Central memory CD4-positive, alpha-beta T cell (primary cell): ENCODE results near the gene EIF4ENIF1.
A peak's percentile ranks its signal among the peaks of the same experiment; 100 is the strongest.
"Not testable (repeated sequence)": the region's sequence is repeated elsewhere in the genome, so short reads cannot be mapped to it uniquely, and the experiment has no call there.

ENCODE experiments used
- DNase-seq: peaks from one replicate; pipeline ENCODE4 v3.0.0; 2022

The EIF4ENIF1 gene

DNA sequence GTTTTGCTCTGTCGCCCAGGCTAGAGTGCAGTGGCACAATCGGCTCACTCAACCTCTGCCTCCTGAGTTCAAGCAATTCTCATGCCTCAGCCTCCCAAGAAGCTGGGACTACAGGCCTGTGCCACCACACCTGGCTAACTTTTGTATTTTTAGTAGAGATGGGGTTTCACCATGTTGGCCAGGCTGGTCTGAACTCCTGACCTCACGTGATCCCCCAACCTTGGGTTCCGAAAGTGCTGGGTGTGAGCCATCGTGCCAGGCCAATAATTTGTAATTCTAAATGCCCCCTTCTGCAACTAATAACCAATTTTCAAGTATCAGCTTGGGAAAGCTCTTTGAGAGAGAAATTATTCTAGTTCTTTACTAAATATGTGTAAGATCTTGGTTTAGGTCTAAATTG, 3.7 kb upstream of the EIF4ENIF1 start:
- not testable (repeated sequence) for DNase-seq

DNA sequence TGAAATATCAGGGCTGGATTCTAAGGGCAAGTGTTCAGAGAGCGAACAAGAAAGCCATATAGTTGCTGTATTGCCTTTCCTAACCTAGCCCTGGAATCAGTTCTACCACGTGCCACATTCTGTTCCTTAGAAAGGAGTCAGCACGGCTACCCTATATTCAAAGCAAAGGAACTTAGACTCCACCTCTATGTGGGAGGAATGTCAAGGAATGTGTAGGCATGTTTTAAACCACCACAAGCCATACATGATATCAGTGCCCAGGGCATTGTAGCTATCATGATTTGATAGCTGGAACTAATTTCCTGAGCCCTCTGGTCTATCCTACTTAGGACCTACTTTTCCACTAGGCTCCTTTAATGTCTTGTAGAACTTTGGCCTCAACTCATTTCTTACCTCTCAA, 2.5 kb upstream of the EIF4ENIF1 start:
- DNase-seq, result no peak

DNA sequence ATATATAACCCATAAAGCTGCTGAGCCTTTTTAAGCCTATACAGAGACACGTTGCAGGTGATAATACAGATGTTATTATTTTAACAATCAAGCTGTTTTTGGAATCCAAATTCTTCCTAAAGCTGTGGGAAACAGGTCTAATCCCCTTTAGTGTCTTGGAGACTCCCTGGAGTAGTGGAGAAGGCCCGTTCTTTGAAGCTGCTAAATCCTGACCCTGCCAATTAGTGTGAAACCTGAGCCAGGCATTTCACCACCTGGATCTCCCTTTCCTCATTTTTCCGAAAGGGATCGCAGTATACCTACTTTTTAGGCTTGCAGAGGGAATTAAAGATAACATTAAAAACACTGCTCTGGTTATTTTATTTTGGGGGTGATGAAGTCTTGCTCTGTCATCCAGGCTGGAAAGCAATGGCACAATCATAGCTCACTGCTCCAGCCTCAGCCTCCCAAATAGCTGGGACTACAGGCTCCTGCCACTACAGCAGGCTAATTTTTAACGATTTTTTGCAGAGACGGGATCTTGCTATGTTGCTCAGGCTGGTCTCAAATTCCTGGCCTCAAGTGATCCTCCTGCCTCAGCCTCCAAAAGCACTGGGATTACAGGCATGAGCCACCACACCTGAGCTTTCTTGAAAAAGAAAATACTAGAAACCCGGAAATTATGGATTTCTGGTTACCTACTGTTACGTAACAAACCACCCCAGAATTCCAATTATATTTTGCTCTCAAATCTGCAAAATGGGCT, 1.7 kb upstream of the EIF4ENIF1 start:
- no peak for DNase-seq

DNA sequence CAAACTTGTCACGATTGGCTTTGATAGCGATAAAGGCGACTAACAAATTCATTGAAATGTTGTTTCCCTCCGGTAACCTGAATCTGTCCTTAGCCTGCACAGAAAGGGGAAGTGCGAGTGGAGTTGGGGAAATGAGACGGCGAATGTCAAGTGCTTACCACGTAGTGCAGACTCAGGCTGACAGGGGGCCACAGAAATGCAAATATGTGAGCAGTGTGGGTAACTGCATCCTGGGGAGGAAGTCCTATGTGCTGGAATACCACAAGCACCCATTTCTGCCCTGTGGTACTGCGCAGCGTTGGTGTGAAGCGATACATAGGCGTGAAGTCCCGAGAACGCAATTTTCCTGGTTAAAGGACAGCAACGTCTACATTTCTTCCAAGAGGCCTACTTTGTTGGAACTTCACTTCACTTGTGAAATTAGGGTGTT, 869 bp upstream of the EIF4ENIF1 start:
- DNase-seq, result peak; percentile 67

DNA sequence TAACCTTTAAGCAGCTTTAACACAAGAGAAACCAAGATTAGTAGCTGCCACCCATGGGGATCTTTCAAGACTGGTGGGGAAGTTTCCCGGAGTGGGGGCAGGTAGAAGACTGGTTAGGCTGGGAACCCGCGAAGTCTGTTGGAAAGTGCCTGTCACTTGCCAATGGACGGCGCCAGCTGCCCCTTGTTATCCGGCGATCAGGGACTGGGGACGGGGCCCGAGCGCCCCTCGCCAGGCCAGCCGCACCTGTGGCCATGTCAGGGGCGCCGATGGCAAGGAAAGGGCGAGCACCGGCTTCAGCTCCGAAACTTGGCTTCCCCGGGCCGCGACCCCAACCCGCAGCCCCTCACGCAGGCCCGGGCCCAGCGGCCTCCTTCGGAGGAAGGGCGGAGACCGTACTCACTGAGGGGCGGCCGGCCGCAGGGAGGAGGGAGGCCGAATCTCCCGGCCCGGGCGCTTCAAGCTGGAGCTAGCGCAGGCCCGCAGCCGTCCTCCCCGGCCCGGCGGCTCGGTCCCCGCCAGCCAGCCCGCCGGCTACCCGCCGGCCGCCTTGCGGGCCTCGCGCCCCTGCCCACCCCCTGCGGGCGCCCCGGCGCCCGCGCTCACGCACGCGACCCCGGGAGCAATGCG, 539 bp downstream of the EIF4ENIF1 start:
- DNase-seq, result peak; percentile 7

DNA sequence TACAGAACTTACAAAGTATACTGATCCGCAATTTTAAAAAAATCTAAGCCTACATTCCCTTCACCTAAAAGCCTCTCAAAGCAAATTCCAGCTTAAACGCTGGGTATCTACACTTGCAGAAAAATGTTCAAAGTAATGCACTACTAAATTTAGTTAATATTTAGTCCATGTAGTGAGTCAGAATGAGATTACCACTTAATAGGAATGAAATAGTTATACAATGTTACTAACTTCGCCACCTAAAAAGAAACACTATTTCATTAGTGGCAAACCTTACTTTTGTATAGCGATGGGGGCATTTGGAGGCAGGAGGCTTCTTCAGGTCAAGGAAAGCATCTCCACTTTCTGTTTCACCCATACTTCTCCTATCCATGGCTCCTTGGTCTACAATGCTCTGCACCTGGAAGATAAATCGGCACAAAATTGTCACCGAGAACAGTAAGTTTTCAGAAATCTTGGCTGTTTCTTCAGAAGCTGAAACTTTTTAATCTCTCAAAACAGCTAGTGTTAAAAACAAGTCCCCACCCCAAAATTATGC, 1.2 kb downstream of the EIF4ENIF1 start:
- no peak for DNase-seq

DNA sequence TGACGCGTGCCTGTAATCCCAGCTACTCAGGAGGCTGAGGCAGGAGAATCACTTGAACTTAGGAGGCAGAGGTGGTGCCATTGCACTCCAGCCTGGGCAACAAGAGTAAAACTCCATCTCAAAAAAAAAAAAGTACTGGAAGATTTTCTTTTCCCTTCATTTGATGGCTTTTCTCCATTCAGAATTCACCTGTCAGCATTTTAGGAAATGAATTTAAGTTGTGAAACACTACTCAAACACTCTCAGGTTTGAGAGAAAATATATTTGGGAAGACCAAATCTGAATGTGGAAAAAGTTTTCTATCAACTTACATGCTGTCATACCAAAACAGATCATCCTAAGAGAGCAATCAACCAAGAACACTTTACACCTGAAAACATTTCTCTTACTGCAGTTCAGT, 2.7 kb downstream of the EIF4ENIF1 start:
- no peak for DNase-seq

DNA sequence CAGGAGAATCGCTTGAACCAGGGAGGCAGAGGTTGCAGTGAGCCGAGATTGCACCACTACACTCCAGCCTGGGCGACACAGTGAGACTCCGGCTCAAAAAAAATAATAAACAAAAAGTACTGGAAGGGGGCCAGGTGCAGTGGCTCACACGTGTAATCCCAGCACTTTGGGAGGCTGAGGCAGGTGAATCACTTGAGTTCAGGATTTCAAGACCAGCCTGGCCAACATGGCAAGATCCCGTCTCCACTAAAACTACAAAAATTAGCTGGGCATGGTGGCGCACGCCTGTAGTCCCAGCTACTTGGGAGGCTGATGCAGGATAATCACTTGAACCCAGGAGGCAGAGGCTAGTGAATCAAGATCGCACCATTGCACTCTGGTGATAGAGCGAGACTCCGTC, 3.3 kb downstream of the EIF4ENIF1 start:
- not testable (repeated sequence) for DNase-seq

DNA sequence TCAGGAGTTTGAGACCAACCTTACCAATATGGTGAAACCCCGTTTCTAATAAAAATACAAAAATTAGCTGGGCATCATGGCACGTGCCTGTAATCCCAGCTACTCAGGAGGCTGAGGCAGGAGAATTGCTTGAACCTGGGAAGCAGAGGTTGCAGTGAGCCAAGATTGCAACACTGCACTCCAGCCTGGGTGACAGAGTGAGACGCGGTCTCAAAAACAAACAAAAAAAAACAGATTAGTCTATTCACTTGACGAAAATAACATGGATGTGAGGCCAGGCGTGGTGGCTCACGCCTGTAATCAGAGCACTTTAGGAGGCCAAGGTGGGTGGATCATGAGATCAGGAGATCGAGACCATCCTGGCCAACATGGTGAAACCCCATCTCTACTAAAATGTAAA, 7.2 kb downstream of the EIF4ENIF1 start:
- DNase-seq, result not testable (repeated sequence)

DNA sequence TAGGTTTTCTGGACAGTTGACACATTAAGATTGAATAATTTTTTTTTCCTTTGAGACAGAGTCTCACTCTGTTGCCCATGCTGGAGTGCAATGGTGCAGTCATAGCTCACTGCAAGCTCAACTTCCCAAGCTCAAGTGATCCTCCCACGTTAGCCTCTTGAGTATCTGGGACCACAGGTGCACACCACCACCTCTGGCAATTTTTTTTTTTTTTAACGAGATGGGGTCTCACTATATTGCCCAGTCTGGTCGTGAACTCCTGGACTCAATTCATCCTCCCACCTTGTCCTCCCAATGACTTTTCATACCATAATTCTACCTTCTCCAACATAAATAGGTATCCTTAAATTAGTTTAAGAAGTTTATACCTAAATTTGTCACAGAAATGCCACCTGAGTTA, 8.5 kb downstream of the EIF4ENIF1 start:
- DNase-seq, result no peak

DNA sequence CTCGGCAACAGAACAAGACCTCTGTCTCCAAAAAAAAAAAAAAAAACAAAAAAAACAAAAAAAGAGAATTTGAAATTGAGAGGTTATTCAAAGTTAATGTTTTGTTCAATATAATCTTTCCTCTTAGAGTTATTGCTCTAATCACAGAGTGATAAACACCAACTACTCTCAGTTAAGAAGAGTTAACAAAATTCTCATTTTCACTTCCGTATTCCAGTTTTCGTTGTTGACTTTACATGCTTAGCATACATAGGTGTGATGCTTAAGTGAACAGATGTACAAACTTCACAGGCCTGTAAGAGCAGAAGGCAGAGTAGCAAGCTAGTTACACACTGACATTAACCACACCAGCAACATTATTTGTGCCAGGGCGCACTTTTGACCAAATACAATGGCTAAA, 12.3 kb downstream of the EIF4ENIF1 start:
- no peak for DNase-seq

DNA sequence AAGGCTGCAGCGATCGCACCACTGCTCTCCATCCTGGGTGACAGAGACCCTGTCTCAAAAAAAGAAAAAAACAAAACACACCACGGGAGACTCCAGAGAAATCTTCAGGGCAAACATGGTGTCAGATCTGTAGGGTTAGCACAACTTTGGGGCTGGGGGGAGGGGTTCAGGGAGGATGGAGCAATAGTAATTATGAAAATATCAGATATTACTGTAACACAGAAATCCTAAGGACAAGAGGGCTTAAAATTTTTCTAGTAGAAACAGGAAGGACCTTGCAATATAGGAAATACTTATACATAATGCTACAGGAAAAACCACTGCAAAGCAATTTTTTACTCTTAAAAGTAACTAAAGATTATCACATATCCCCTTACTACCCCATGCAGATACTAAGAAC, 13.8 kb downstream of the EIF4ENIF1 start:
- DNase-seq, result no peak

DNA sequence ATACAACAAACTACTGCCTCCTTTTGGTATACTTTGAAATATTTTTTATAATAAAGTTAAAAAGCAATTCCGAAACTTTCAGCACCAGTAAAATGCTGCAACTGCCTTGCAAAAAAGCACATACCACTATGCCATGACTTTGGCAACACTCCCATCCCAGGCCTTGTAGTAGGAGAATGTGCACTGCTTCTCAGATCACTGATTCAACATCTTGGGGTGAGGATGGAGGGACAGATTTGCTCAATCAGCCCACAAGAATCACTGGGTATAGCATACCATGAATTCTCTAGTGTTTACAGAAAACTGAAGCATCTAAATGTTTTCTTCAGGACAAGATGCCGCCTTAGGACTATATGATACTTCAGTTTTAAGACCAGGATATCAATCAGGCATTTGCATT, 14.9 kb downstream of the EIF4ENIF1 start:
- no peak for DNase-seq

DNA sequence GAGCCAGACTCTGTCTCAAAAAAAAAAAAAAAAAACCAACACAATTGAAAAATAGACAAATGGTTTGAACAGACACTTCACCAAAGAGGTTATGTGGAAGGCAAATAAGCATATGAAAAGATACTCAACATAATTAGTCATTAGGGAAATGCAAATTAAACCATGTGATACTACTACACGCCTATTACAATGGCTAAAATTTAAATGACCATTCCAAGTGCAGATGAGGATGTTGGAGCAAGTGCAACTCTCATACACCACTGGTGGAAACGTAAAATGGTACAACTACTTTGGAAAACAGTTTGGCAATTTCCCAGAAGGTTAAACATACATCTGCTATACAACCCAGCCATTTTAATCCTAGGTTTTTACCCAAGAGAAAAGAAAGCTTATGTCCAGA, 24.3 kb downstream of the EIF4ENIF1 start:
- DNase-seq, result no peak

DNA sequence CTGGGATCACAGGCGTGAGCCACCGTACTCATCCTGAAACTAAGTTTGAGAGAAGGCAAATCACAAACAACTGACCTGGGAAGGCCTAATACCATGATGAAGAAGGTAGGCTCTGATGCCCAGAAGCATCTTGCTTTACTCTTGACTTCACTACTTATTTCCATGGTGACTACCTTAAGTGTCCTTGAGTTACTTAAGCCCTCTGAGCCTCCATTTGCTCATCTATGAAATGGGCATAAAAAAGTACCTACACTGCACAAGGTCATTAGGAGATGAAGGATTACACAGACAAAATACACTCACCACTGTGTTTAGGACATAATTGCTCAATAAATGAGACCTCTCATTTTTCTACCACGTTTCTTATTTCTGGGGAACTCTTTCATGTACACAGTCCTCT, 27.9 kb downstream of the EIF4ENIF1 start:
- DNase-seq, result no peak

DNA sequence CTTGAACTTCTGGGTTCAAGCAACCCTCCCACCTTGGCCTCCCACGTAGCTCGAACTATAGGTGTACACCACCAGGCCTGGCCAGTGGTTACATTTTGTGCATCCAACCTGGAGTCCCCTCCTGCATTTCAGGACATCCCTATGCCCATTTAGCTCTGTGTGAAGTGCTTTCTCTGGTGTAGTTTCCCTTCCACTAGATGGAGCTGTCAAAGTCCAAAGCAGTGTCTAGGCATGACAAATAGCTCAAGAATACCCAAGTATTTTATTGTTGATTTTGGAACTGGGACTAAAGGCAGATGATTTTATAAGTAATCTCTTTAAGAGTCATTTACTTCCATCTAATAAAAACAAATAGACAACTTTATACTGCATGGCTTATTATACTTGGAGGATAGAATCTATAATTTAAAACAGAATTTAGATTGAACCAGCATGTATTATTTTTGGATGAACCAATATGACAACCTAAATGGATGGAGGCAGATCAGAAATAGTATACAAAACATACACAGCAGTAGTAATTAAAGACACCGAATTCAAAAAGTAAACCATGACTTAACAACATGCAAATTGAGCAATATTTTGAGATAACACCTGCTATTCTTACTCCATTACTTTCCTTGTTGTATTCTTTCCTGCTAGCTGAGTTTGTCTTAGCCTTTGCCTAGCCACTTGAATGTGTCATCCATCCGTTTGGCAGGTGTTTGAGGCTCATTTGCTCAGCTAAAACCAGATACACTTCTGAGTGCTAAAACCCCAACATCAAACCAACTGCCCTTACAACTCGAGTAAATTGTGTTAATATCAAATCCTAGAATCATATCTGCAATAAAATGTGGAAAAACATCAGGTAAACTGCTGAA, 37.7 kb downstream of the EIF4ENIF1 start:
- peak; percentile 25 for DNase-seq

DNA sequence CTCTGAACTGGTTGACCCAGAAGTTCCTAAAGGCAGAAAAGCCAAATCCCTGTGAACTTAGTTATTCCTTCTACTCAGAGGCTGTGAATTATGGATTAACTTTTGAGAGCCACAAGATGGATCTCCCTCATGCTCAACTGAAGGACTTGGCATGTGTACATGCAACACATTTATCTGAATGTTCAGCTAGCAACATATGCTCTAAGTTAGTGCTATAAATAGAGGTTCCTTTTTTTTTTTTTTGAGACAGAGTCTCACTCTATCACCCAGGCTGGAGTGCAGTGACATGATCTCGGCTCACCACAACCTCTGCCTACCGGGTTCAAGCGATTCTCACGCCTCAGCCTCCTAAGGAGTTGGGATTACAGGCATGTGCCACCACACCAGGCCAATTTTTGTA, 40.1 kb downstream of the EIF4ENIF1 start:
- no peak for DNase-seq

DNA sequence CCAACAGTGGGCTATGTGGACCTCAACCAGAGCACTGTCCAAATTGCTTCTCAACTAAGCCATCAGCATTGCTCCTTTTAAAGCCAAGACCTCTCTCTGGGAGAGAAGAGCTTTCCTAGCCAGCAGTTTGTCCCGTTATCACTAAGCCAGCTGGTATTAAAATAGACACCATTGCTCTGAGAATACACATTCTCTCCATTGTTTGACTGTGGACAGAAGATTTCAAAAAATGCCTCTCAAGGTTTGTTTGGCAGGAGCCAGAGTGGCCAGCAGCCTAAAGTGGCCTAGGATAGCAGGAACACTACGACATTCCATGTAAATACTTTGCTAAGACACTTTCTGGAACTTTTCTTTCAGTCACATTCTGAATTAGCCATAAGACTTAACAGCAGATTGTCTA, 41.3 kb downstream of the EIF4ENIF1 start:
- DNase-seq, result no peak

DNA sequence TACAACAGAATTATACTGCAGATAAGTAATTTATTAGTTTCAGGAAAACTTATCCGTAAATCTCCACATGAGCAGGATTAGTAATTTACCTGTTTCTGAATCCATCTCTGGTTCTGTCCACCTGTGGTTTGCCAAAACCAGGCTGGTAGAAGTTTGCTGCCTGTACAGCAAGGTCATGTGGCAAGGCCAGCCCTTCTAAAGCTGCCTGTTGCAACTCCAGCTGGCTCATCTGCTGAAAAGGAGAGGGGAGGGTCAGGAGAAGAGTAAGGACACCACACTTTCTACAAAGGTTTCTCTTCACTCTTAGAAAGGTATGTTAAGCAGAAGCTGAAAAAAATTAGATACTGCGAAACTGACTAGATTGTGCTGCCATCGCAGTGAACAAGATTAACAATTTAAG, 42.3 kb downstream of the EIF4ENIF1 start:
- DNase-seq, result no peak

DNA sequence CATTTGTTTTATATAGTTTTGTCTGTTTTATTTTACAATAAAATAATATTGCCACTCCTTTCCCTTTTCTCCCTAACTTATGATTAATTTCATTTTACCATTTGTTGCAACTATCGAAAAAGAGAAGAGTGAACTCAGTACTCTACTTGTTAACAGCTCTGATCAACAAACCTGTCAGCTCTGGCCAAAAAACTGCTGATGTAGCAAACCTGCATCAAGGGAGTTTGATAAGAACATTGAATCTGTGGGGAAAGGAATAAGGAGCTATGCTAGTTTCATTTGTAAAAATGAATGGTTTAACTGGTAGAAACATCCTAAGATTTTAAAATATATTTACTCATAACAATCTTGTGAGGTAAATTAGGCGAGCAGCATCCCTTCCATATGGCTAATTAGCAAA, 42.9 kb downstream of the EIF4ENIF1 start:
- no peak for DNase-seq

DNA sequence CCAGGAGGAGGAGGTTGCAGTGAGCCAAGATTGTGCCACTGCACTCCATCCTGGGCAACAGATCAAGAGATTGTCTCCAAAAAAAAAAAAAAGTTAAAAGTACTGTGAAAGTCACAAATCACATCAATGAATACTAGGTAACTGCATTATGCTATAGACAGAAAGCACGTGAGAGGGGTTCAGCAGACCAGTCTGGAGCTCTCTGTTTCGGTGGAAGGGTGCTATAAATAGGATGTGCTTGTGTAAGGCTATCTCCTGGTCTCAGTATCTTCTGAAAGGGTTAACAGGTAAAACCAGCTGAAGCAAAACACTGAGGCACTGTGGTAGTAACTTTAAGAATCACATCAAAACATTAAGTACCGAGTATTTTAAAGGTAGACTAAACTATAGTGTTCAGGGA, 43.4 kb downstream of the EIF4ENIF1 start:
- no peak for DNase-seq

DNA sequence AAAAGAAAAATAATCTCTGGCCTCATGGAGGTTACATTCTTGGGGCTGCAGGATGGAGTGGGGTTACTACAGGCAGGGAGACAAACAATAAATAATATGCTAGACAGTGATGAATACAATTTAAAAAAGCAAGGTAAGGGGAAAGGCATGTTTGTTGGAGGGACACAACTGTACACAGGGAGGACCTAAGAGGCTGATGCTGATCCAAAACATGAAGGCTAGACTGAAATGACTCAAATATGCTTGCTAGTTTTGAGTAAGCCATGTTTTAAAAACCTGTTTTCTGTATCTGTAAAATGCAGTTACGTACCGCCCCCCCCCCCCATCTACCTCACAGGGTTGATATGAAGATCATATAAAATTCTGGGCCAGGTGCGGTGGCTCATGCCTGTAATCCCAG, 44.0 kb downstream of the EIF4ENIF1 start:
- no peak for DNase-seq

DNA sequence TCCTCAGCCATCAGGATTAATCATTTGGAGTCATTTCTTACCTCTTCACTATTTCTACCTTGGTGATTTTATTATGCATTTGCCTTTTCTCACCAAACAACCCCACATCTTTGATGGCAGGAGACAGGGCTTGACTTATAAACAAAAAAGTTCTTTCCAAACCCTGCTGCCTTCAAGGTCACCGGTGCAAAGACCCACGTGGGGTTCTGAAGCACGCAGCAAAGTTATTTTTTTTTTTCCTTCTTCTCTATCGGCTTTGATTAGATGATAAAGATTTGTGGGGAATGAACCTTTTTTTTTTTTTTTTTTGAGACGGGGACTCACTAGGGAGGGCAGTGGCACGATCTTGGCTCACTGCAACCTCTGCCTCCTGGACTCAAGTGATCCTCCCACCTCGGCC, 46.1 kb downstream of the EIF4ENIF1 start:
- DNase-seq, result no peak
